Suprapubic skin (tissue), 4 donors: ENCODE data around the gene WNT3. TPM values are rescaled to one million over a fixed set of nuclear protein-coding genes. Genes with fewer than 3 reads are reported as not detected.
"Not testable (repeated sequence)": the region's sequence is repeated elsewhere in the genome, so short reads cannot be mapped to it uniquely, and the experiment has no call there.

Source experiments
- DNase-seq, 2 donors: peaks; one replicate each; pipeline ENCODE4 v3.0.0-alpha.2; 2019; ENCODE audit warnings: low spot score in 2 of 2
- H3K27ac ChIP-seq: fragments of 200-600 bp; sonication (generic); one replicate; pipeline ENCODE4 v1.5.1; 2019
- H3K27me3 ChIP-seq: fragments of 200-600 bp; sonication (generic); one replicate; pipeline ENCODE4 v1.5.1; 2019
- H3K36me3 ChIP-seq: fragments of 200-600 bp; sonication (generic); one replicate; pipeline ENCODE4 v1.5.1; 2019
- H3K4me1 ChIP-seq: fragments of 200-600 bp; sonication (generic); one replicate; pipeline ENCODE4 v1.5.1; 2019
- H3K4me3 ChIP-seq: fragments of 200-600 bp; sonication (generic); one replicate; pipeline ENCODE4 v1.5.1; 2019; ENCODE audit warnings: mild to moderate bottlenecking
- H3K9me3 ChIP-seq: fragments of 200-600 bp; sonication (generic); one replicate; pipeline ENCODE4 v1.5.1; 2019
- CTCF ChIP-seq, 2 donors: fragments of 200-600 bp in 1 of 2; fragments of 450-650 bp in 1 of 2; sonication (generic) in 1 of 2; IDR thresholded peaks; one replicate each; pipeline ENCODE4 v1.5.1; 2016 to 2019; ENCODE audit warnings: antibody characterized with exemption in 2 of 2, mild to moderate bottlenecking in 1 of 2, moderate library complexity in 1 of 2
- EP300 ChIP-seq: sonication (generic); formaldehyde crosslinking; IDR thresholded peaks from one replicate; pipeline ENCODE4 v1.6.1; 2017; ENCODE audit warnings: antibody characterized with exemption
- POLR2A ChIP-seq, 2 donors: fragments of 450-650 bp; IDR thresholded peaks; one replicate each; pipeline ENCODE4 v1.6.1; 2017; ENCODE audit warnings: antibody characterized with exemption in 2 of 2, mild to moderate bottlenecking in 2 of 2, moderate library complexity in 2 of 2
- POLR2AphosphoS5 ChIP-seq, 3 donors: sonication (generic); formaldehyde crosslinking; IDR thresholded peaks; one replicate each; pipeline ENCODE4 v1.6.1; 2017; ENCODE audit warnings: antibody characterized with exemption in 3 of 3
- WGBS: methylation state at CpG from one replicate; pipeline ENCODE4 v1.1.5; 2018; 5-methylcytosine and 5-hydroxymethylcytosine counted together
- total RNA-seq, 4 donors: library from RNA; depleted of rRNA; stranded (reverse); fragments of >200 nt; gene quantifications; one replicate each; pipeline ENCODE4 v1.1.0, GENCODE V29; 2016

The WNT3 gene
- total RNA-seq, 4 donors from 2014 or later, result 39.3 to 84.9 (median 61.7) TPM

- DNase-seq, result no peak
- TF ChIP-seq POLR2AphosphoS5 (IDR thresholded peaks at IDR 0.05) (no peak), EP300 (no peak), CTCF (IDR thresholded peaks at IDR 0.05) (no peak), POLR2A (IDR thresholded peaks at IDR 0.05) (no peak)
- H3K27me3 ChIP-seq, result peaks cover 31% of the 10 kb centered on the region
- H3K4me3 ChIP-seq, result no peak overlapping the region
- H3K4me1 ChIP-seq, result peaks cover 19% of the 10 kb centered on the region
- no peak overlapping the region for H3K27ac ChIP-seq
- 62% methylated on average over 3 of the region's 3 CpGs for WGBS
- no peaks in the 10 kb centered on the region for H3K9me3 ChIP-seq
- H3K36me3 ChIP-seq, result no peaks in the 10 kb centered on the region
Observed at GRCh38 chr17:46796084-46796483, 22.4 kb downstream of the WNT3 start.

GRCh38 chr17:46795379-46795952 lies 23.0 kb downstream of the WNT3 start:
- H3K36me3 ChIP-seq, result no peaks in the 10 kb centered on the region
- TF ChIP-seq CTCF (IDR thresholded peaks at IDR 0.05) (no peak), POLR2A (IDR thresholded peaks at IDR 0.05) (no peak), POLR2AphosphoS5 (IDR thresholded peaks at IDR 0.05) (no peak), EP300 (no peak)
- WGBS, result 29% methylated on average over 10 of the region's 15 CpGs
- H3K27ac ChIP-seq, result no peak overlapping the region
- no peak overlapping the region for H3K4me3 ChIP-seq
- H3K27me3 ChIP-seq, result peaks cover 33% of the 10 kb centered on the region
- peaks cover 24% of the 10 kb centered on the region for H3K4me1 ChIP-seq
- no peak for DNase-seq
- H3K9me3 ChIP-seq, result no peaks in the 10 kb centered on the region

GRCh38 chr17:46794318-46794717 lies 24.2 kb downstream of the WNT3 start:
- peaks cover 26% of the 10 kb centered on the region for H3K4me1 ChIP-seq
- TF ChIP-seq POLR2AphosphoS5 (IDR thresholded peaks at IDR 0.05) (no peak), POLR2A (IDR thresholded peaks at IDR 0.05) (no peak), EP300 (no peak), CTCF (IDR thresholded peaks at IDR 0.05) (no peak)
- no peaks in the 10 kb centered on the region for H3K9me3 ChIP-seq
- 73% methylated on average over 5 of the region's 5 CpGs for WGBS
- H3K4me3 ChIP-seq, result no peak overlapping the region
- H3K27me3 ChIP-seq, result peaks cover 43% of the 10 kb centered on the region
- H3K27ac ChIP-seq, result no peak overlapping the region
- no peak for DNase-seq
- H3K36me3 ChIP-seq, result no peaks in the 10 kb centered on the region

GRCh38 chr17:46793541-46793940 lies 25.0 kb downstream of the WNT3 start:
- 52% methylated on average over 5 of the region's 5 CpGs for WGBS
- Histone ChIP-seq H3K9me3 (no peaks in the 10 kb centered on the region), H3K4me1 (peaks cover 26% of the 10 kb centered on the region), H3K36me3 (no peaks in the 10 kb centered on the region), H3K4me3 (no peak overlapping the region), H3K27me3 (peaks cover 44% of the 10 kb centered on the region), H3K27ac (no peak overlapping the region)
- DNase-seq, result no peak
- TF ChIP-seq CTCF (IDR thresholded peaks at IDR 0.05) (no peak), EP300 (no peak), POLR2AphosphoS5 (IDR thresholded peaks at IDR 0.05) (no peak), POLR2A (IDR thresholded peaks at IDR 0.05) (no peak)

GRCh38 chr17:46793023-46793422 lies 25.5 kb downstream of the WNT3 start:
- Histone ChIP-seq H3K4me1 (peaks cover 26% of the 10 kb centered on the region), H3K27me3 (peaks cover 44% of the 10 kb centered on the region)
- not testable (repeated sequence) for H3K27ac ChIP-seq, H3K36me3 ChIP-seq, H3K9me3 ChIP-seq, DNase-seq, H3K4me3 ChIP-seq
- WGBS, result 79% methylated on average over 6 of the region's 6 CpGs

GRCh38 chr17:46792071-46792470 lies 26.4 kb downstream of the WNT3 start:
- Histone ChIP-seq H3K4me1 (peaks cover 22% of the 10 kb centered on the region), H3K9me3 (no peaks in the 10 kb centered on the region), H3K27ac (no peak overlapping the region), H3K36me3 (no peaks in the 10 kb centered on the region), H3K4me3 (no peak overlapping the region), H3K27me3 (peaks cover 44% of the 10 kb centered on the region)
- no peak for DNase-seq
- 85% methylated on average over 4 of the region's 4 CpGs for WGBS
- no peak for TF ChIP-seq POLR2AphosphoS5 (IDR thresholded peaks at IDR 0.05)
- no peak for TF ChIP-seq EP300
- TF ChIP-seq POLR2A (IDR thresholded peaks at IDR 0.05), result no peak
- TF ChIP-seq CTCF (IDR thresholded peaks at IDR 0.05), result no peak
